COLO668 (cell line): ENCODE results near the gene SLC27A1.
"Not testable (repeated sequence)": the region's sequence is repeated elsewhere in the genome, so short reads cannot be mapped to it uniquely, and the experiment has no call there.

Experiments used
- DNase-seq: peaks from one replicate; lab custom pipeline; 2025; ENCODE audit not compliant: unreplicated experiment; lab: John Stamatoyannopoulos, UW

The SLC27A1 gene

DNA sequence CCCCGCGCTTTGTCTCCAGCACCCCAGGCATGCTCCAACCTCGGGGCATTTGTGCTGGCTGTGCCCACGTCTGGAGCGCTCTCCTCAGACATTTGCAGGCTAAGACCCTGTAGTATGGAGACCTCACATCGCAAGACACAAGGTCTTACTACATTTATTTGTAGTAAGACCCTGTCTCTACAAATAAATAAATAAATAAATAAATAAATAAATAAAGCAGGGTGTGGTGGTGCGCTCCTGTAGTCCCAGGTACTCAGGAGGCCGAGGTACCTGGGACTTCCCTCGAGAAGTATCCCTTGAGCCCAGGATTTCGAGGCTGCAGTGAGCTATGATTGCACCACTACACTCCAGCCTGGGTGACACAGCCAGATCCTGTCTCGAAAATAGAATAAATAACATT, 14.2 kb upstream of the SLC27A1 start:
- DNase-seq = no peak

DNA sequence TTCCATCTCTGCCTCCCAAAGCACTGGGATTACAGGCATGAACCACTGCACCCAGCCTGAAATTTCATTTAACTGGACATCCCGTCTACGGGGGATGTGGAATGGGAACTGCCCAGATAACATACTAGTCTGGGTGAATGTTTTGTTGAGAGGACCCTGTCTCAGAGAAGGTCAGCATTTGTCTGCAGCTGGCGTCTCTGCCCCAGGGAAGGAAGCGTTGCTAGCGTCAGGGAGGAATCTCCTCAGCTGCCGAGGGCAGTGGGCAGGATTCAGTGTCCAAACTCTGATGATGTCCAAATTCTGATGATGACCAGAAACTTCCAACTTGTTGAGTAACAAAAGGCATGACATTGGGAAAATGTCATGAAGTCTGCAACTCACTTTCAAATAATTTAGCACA, 12.7 kb upstream of the SLC27A1 start:
- no peak for DNase-seq

DNA sequence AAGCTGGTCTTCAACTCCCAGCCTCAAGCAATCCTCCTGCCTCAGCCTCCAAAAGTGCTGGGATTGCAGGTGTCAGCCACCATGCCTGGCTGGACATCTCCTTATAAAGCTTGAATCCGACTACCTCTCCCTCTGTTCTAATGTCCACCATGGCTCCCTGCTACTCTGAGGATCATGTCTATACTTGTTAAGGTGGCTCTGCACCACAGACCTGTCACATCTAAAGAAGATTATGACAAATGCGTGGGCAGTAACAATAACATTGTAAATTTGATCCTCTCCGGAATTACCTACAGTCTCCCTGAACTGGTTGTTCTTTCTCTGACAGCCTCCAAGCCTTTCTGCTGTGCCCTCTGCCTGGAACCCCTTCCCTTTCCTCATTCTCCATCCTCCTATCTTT, 11.4 kb upstream of the SLC27A1 start:
- no peak for DNase-seq

DNA sequence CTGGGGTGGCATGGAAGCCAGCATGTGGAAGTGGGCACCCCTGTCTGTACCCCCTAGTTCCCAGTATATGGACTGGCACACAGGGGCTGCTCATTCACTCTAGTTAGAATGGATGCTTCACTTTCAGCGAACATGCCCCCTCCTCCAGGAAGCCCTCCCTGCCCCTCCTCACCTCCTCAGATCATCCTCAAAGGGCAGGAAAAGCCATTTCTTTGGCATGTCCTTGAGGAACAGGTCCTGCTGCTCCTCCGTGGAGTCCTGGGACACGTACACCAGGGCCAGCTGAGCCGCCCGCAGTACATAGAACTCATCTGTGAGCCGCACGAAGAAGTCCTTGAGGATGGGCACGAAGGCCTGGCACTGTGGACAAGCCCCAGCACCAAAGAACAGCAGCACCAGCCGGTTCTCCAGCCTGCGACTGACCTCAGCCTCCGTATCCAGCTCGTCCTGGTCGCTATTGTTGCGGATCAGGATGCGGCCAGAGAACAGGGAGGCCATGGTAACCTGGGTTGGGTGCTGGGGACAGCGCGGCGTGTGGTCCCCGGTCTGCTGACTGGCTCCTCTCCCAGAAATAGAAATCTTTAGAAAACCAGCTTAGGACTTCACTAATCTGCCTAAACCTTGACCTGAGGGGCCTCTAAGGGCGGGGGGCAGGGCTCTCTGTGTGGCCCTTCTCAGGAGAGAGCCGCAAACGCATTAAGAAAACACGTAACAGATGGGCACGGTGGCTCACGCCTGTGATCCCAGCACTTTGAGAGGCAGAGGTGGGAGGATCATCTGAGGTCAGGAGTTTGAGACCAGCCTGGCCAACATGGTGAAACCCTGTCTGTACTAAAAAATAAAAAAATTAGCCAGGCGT, 9.7 kb upstream of the SLC27A1 start, which contains the start of gene NXNL1:
Gene NXNL1, minus strand, starts transcription at position 555 of the 859 bp plus-strand sequence. Its CDS starts 57 bp downstream, at position 498.
- DNase-seq = no peak

DNA sequence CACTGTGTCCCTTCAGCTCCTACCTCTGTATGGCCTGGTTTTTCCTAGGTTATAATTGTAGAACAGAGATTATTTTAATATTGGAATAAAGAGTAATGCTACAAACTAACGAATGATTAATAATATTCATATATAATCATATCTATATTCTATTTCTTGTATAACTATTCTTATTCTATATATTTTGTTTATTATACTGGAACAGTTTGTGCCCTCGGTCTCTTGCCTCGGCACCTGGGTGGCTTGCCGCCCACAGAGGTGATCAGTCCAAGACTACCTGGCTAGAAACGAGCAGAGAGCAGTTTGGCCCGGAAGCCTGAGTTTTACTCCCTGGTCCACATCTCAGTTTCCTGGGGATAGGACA, 3.9 kb upstream of the SLC27A1 start:
- no peak for DNase-seq

DNA sequence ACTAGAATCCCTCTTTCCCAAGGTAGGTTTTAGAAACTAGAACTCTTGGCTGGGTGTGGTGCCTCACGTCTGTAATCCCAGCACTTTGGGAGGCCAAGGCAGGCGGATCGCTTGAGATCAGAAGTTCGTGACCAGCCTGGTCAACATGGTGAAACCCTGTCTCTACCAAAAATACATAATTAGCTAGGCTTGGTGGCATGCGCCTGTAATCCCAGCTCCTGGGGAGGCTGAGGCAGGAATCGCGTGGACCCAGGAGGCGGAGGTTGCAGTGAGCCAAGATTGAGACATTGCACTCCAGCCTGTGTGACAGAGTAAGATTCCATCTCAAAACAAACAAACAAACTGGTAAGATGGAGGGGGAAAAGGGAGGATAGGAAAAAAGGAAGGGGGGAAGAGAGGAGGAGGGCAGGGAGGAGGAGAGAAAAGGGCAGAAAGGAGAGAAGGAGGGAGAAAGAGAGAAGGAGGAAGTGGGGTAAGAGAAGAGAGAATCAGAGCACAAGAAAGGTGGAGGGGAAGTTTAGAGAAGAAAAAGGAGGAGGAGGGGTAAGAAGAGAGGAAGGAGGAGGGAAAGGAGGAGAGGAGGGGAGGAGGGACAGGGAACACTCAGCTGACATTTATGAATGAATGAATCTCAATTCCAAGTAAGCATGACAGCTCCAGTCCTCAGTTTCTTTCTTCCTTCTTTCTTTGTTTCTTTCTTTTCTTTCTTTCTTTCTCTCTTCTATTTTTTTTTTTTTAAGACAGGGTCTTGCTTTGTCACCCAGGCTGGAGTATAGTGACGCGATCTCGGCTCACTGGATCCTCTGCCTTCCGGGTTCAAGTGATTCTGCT, 2.6 kb upstream of the SLC27A1 start:
- no peak for DNase-seq

DNA sequence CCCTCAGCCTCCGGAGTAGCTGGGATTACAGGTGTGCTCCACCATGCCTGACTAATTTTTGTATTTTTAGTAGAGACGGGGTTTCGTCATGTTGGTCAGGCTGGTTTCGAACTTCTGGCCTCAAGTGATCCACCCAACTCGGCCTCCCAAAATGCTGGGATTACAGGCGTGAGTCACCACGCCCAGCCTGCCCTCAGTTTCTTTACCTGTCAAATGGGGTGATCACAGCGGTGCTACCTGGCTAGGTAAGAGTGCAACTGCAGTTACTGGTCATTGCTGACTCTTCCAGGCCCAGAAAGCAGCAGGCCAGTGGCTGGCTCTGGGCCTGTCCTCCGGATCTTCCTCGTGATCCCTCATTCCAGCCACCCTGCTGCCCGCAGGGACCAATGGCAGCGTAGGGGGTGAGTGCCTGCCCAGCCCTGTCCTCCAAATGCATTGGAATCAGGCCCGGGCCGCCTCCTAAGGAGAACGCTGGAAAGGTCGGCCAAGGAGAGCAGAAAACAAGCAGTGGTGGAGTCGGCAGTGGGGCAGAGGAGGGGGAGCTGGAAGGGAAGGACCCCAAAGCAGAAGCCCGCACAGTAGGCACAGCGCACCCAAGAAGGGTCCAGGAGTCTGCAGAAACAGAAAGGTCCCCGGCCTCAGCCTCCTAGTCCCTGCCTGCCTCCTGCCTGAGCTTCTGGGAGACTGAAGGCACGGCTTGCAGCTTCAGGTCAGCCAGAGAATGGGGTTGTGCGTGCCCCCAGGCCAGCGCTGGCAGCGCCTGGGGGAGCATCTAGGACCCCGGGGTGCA, 1.8 kb upstream of the SLC27A1 start:
- no peak for DNase-seq

DNA sequence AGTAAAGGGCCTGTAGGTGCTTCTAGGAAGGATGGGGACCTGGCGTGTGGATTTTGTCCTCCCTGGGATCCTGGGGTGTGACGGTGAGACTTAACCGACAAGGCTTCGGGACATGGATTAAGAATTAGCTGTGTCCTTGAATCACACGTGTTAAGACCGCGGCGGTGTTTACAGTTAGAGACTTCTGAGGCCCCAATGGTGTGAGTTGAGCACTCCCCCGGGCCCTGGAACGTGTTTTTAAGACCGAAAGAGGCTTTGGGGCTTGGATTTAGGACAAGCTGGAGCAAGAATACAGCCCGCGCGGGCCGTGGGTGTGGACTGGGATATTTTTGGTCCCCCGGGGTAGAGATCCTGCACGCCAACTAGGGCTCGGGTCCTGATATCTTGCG, 1.2 kb upstream of the SLC27A1 start:
- no peak for DNase-seq

DNA sequence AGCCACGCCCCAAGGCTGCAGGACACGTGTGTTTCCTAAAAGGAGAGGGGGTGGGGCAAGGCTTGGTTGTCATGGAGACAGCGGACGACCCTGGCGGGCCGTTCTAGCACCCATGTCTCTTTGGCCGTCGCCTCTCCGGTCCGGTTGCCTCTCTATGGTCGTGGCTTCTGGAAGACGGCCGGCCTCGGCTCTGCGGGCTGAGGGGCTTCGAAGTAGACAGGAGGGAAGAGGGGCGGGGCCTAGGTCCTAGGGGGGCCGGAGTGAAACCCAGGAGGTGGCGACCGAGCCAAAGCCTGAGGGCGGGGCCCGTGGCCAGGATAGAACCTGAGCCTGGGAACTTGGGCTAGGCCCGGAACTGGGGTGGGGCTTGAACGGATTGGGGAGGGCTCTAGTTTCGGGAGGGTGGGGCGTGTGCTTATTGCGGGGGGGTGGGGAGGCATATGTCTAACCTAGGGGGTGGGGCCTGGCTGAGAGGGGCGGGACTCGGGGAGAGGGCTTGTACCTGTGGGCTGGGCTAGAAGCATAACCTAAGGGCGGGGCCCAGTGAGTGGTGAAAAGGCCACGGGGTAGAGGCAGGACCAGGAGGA, 750 bp upstream of the SLC27A1 start:
- peak; percentile 82 for DNase-seq

DNA sequence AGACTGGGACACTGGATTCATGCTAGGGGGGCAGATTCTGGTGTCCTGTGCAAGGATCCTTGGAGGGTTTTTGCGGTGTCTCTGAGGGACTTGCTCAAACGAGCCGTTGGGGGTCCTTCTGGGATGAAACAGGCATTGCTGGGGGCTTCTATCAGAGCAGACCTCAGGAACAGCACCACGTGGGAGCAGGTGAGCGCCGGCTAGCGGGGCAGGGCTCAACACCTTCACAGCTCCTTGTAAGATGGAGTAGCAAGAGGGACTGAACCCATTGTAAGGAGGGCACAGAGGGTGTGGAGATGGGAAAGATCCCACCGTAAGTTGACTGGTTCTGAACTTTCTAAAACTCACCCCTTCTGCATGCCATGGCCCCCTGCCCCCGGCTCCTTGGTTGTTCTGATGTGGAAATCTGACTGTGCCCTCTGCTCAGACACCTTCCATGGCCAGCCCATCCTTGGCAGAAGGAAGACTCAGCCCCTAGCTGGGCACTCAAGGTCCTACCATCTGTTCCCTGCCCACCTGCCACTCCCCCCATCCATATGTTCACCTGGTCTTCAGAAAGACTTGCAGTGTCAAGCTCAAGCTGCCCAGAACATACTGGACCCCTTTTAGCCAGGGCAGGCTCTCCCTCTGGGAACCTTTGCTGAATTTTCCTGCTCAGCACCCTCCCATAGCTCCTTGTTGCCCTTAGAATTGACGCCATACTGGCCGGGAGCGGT, 1.2 kb downstream of the SLC27A1 start:
- no peak for DNase-seq

DNA sequence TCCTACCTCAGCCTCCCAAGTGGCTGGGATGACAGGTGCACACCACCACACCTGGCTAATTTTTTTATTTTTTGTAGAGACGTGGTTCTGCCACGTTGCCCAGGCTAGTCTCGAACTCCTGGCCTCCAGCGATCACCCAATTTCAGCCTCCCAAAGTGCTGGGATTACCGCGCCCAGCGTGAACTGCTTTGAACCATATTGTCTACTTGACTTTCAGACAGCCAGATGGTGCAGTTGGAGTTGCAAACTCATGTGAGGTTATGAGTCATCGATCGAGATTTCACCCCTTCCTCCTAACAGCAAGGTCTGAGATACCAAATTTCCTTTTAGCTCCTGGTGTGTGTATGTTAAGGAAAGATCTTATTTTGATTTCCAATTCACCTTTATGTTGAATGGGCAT, 2.7 kb downstream of the SLC27A1 start:
- no peak for DNase-seq

DNA sequence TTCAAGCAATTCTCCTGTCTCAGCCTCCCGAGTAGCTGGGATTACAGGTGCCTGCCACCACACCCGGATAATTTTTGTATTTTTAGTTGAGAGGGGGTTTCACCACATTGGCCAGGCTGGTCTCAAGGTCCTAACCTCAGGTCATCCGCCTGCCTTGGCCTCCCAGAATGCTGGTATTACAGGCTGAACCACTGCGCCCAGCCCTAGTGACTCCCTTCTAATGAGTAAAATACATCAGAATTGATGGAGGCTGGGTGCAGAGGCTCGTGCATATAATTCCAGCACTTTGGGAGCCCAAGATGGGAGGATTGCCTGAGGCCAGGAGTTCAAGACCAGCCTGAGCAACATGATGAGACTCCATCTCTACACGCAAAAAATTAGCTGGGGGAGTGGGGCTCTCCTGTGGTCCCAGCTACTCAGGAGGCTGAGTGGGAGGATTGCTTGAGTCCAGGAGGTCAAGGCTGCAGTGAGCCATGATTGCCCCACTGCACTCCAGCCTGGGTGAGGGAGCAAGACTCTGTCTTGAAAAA, 4.8 kb downstream of the SLC27A1 start:
- DNase-seq = not testable (repeated sequence)

DNA sequence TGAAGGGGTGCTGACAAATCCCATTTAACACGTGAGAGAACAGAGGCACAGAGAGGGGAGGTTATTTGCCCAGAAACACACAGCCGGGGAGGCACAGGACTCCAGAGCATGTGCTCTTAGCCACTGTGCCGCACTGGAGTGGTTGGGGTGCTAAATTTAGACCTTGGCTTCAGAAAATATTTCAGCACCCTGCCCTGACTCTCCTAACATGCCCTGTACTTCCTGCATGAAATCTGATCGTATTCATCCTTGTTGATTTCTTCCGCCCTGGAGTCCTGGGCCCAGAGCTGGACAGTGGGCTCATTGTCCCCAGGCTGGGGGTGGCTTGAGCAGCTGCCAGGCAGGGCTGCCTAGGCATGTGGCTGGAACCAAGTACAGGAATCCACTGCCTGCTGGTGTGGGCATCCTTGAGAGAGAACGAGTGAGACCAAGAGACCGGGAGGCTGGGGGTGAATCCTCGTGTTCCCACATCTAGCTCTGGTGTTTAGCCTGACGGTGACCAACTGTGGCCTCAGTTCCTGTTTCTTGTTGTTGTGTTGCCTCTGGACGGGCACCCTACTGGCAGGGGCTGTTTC, 5.3 kb downstream of the SLC27A1 start:
- peak; percentile 18 for DNase-seq

DNA sequence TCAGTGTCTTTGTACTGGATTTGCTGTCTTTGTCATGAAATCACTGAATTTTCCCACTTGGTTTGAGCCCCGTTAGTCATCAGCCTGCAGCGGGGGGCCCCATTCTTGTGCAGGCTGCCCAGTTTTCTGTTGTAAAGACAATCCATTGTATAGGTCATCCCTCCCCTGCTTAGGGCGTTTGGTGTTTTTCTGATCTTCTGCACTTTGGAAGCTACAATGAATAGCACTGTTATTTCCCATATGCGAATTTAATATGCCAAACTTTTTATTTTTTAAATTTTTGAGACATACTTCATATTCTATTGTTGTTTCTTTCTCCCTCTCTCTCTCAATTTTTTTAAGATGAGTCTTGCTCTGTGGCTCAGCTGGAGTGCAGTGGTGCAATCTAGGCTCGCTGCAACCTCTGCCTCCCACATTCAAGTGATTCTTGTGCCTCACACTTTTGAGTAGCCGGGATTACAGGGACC, 9.0 kb downstream of the SLC27A1 start:
- DNase-seq = no peak

DNA sequence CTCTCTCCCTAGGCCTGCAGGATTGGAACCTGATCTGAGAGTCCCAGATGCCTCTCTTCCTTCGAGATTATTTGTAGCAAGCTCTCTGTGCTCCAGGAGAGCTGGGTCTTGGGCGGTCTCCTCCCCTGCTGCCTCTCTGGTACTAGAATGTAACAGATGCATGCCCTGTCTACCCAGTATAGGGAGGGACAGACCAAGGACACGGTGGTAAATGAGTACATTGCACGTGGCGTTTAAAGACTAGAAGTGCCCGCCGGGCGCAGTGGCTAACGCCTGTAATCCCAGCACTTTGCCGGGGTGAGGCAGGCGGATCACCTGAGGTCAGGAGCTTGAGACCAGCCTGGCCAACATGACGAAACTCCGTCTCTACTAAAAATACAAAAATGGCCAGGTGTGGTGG, 11.7 kb downstream of the SLC27A1 start:
- no peak for DNase-seq

DNA sequence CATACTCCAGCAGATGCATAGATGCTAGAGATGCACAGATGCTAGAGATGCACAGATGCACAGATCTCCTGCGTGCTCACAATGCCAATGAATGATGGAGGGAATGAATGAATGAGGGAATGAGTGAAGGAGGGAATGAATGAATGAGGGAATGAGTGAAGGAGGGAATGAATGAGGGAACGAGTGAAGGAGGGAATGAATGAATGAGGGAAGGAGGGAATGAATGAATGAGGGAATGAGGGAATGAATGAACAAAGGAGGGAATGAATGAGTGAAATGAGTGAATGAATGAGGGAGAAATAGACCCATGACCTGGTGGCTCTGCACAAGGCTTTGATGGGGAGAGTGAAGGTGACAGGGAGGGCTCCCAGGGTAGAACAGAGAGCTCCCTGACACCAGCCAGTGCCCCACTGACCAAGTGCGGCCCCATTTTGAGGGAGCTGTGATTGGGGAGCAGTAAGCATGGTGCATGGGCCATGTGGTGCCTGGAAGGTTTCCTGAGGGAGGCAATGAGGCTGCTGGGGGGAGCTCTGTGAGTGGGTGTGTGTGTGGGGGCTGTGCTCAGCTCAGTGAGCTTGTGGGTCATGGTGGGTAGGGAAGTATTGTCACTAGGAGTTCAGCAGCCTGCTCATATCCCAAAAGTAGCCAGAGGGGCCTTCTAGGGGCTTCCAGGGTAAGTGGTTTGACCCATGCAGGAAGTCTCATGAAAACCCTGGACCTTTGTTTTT, 12.7 kb downstream of the SLC27A1 start:
- DNase-seq = no peak

DNA sequence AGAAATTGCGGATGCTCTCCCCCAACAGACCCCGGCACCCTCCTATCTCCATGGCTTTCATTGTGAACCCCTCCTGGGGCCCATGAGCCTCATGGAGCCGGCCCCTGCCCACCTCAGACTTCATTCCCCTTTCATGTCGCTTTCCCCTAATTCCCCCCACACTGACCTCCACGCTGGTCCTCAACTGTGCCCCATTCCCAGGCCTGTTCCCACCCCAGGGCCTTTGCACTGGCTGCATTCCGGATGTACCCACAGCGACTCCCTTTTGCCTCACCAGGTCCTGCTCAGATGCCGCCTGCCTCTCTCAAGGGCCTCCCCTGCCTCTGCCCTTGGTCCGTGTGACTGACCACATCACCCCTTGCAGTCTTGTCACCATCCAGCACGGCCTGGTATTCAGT, 13.3 kb downstream of the SLC27A1 start:
- no peak for DNase-seq

DNA sequence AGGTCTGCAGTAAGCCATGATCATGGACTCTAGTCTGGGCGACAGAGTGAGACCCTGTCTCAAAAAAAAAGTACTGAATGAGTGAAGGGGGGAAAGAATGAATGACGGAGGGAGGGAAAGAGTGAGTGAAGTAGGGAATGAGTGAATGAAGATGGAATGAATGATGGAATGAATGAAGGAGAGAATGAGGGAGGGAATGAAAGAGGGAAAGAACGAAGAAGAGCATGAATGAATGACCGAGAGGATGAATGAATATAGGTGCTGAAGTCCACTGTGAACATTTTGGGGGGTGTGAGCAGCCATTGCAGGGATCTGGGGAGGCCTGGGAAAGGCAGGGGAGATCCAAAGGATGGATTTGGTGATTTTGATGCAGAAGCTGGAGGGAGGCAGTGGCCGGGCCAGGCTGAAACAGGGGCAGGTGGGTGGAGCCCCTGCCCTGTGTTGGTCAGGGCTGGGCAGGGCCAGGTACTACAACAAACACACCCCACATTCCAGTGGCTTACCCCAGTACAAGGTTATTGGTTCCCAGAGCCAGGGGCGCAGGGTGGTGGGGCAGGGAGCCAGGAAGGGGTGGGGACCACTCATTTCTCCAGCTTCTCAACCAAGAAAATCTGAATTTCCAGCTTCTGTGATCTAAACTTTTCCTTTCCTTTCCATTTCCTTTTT, 14.3 kb downstream of the SLC27A1 start:
- DNase-seq = no peak
